HG02642 (cell line): ENCODE data around the gene ZSWIM7.
"Not testable (repeated sequence)": the region's sequence is repeated elsewhere in the genome, so short reads cannot be mapped to it uniquely, and the experiment has no call there.

ENCODE experiments used
- ATAC-seq: cut with Tn5 transposase; IDR thresholded peaks from one replicate; pipeline ENCODE4 v1.9.1; 2021; ENCODE audit warnings: mild to moderate bottlenecking; ENCODE audit not compliant: unreplicated experiment, poor library complexity

Gene ZSWIM7

DNA sequence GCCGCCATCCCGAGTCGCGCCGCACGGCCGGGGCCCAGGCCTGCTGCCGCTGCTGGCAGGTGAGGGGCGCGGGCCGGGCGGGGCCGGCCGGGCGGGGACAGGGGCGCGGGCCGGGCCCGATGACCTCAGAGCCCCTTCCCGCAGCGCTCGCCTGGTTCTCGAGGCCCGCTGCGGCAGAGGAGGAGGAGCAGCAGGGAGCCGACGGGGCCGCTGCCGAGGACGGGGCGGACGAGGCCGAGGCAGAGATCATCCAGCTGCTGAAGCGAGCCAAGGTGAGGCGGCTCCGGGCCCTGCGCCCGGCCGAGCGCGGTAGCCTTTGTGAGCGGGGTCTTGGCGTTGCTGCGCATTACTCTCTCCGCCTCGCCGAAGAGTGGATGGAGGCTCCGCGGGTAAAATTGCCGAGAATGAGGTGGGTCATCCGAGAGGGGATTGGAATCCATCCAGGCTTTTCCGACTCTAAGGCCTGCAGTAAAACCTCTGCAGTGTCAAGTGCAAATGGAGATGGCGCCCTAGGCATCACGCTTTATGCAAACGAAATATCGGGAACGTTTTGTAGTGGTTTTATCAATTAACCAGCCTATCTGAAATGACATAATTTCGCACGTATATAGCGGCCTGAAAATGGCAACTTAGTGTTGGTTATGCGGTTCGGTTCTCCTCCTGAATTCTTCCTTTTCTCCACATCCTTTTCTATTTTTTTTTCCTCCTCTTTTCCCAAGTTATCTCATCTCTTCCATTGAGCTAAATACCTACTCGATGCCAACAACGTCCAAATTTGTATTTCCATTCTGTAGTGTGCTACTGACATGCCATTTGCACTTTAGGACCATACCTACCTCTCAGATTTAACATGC, 697 bp upstream of the ZSWIM7 start:
- ATAC-seq, result peak; percentile 49

DNA sequence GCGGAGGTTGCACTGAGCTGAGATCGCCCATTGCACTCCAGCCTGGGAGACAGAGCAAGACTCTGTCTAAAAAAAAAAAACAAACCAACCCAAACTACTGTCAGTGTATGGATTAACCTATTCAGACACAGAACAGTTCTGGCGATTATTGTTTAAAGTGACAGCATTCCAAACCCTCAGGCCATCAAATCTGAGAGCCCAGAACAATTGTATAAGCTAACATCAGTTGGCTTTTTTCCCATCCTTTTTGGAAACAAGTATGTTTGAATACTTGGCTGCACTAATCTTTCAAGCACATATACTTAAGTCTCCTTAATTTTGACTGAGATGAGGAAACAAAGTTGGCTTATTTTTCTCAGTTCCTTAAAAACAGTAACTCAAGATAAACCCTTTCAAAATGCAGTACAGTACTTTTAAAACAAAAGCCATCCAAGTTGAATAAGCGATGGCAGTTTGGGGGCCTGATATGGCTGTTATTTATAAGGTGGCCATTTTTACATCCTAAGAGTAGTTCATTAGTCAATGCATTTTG, 1.4 kb downstream of the ZSWIM7 start:
- no peak for ATAC-seq

- no peak for ATAC-seq
Observed at GRCh38 chr17:15996322-15996721, 3.2 kb downstream of the ZSWIM7 start.

DNA sequence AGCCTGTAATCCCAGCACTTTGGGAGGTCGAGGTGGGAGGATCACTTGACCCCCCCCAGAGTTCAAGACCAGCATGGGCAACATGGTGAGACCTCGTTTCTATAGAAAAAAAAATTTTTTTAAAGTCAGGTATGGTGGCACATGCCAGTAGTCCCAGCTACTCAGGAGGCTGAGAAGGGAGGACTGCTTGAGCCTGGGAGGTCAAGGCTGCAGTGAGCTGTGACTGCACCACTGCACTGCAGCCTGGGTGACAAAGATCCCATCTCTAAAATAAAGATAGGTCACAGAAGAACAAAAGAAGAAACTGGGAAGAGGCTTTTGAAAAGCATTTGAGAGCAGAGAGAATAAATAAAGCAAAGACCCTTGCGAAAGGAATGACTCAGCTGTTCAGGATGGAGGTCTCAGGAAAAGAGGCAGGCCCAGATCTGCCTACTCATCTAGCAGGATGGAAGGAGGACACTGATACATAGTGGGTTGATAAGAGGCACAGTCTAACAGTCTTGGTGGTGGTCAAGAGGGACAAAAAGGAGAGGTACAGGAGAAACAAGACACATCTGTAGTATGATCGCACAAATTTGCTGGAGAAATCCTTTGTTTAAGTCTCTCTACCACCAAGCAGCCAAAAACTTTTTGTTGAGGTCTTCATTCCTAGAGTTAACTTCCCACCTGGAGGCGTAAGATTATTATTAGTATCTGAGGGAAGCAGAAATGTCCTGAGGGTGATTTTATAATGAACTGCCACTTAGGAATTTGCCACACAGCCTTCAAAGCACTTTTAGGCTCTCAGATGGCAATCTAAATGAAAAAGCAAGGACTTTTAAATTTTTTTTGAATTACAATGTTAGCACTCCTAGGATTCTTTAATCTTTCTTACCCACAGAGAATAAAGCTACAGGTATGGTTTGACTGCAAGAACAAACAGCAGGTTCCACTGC, 17.6 kb downstream of the ZSWIM7 start:
- no peak for ATAC-seq

GRCh38 chr17:15981208-15981607, 18.3 kb downstream of the ZSWIM7 start:
- ATAC-seq, result peak; percentile 62

GRCh38 chr17:15979013-15979412, 20.5 kb downstream of the ZSWIM7 start:
- not testable (repeated sequence) for ATAC-seq

- ATAC-seq, result no peak
Observed at GRCh38 chr17:15978606-15979005, 20.9 kb downstream of the ZSWIM7 start.

DNA sequence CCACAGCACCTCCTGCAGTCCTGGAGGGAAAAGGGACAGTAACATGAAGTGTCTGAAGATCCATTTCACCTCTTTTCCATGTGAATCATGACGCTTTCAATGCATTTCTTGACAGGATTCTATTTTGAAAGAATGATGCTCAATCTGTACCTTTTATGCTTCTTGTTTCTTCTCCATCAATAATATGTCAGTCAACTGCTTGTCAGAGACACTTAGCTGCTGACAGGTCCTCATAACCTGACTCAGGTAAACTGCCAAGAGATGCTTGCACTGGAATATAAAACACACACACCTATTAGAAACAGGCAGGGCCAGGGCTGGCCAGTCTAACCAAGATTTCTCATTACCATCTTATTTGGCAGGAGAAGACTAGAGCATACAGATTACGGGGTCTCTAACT, 21.6 kb downstream of the ZSWIM7 start:
- ATAC-seq, result no peak

DNA sequence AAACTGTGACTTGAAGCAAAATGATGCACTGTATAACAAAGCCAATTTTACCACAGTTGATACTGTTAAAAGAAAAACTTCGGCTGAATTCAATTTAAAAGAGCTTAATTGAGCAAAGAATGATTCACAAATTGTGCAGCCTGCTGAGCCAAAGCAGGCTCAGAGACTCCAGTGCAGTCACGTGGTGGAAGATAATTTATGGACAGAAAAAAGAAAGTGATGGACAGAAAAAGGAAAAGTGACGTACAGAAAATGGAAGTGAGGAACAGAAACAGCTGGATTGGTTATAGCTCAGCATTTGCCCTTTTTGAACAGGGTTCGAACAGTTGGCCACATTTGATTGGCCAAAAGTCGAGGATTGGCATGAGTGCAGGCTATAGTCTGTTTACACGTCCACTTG, 25.7 kb downstream of the ZSWIM7 start:
- no peak for ATAC-seq

DNA sequence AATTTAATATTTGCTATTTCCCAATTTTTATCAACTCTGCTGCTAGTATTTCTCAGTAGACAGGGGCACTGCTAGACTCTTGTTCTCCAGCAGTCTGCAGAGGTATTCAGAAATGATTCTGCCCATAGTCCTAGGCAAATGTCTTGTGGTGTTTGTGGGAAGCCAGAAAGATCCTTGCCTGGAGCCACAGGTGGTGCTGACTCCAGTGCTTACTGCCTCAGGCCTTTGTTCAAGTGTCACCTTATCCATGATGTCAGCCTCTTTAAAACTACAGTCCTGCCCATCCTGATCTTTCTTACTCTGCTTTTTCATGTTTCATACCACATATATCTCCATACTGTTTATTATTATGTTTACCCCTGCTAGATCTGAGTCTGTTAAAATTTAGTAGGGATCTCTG, 26.5 kb downstream of the ZSWIM7 start:
- ATAC-seq, result no peak

DNA sequence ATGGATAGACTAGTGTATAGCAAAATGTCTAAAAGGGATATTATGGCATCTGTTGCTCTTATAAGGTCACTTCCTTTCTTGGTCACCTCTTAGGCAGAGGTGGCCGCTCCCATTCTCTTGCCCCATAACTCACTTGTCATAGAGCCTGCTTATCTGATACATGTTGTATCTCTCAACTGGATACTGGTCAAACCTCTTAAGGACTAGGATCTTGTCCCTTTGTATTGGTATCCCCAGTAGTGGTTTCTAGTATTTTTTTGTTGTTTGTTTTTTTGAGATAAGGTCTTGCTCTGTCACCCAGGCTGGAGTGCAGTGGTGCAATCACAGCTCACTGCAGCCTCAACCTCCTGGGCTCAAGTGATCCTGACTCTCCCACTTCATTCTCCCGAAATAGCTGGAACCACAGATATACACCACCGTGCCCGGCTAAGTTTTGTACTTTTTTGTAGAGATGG, 27.0 kb downstream of the ZSWIM7 start:
- no peak for ATAC-seq

DNA sequence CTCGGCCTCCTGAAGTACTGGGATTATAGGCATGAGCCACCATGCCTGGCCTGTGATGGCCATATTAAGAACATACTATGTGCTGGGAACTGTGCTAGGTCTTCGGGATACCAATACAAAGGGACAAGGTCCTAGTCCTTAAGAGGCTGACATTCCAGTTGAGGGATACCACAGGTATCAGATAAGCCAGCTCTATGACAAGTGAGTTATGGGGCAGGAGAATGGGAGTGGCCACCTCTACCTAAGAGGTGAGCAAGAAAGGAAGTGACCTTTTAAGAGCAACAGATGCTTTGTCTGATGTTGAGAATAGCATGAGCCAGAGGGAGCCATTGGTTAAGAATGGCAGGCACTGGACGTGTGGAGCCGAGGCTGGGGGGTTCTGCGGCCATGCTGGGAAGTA, 27.6 kb downstream of the ZSWIM7 start:
- ATAC-seq, result no peak

DNA sequence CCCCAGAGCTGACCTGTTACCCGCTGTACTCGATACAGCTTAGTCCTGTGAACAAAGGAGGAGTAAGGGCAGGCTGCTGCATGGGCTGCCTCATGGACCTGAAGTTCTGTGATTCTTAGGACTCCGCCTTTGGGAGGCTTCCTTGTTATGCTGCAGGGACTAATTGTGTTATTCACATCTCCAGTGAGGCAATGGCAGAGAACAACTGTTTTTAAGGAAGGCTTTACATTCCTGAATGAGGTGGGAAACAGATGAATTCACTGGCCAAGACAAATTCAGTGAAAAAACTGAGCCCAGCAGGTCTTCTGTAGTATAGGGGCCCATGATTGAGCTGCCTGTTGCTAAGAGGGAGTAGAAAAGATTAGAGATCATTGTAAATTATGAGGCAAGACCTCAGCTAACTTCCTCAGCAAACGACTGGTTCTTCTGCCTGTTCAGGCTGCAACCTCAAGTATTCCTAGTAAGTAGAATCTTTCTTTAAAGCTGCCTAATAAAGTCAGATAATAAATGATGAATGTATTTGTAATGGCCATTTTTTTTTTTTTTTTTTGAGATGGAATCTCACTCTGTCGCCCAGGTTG, 28.3 kb downstream of the ZSWIM7 start:
- ATAC-seq, result no peak

GRCh38 chr17:15970500-15970899, 29.0 kb downstream of the ZSWIM7 start:
- ATAC-seq, result no peak

DNA sequence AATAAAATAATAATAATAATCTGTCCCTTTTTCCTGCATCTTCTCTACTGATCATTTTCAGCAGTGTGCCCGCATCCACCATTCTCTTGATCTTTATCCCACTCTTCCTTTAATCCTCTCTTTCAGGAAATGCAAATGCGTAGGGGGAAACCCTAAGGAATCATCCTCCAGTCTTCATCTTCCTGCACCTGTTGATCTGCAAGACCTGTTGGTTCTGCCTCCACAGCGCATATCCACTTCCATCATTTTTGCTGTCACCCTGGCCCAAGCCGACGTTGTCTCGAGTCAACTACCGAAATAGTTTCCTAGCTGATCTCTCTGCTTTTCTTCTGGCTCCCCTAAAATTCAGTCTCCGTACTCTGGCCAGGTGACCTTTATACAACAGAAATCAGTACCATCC, 30.0 kb downstream of the ZSWIM7 start:
- ATAC-seq, result no peak

DNA sequence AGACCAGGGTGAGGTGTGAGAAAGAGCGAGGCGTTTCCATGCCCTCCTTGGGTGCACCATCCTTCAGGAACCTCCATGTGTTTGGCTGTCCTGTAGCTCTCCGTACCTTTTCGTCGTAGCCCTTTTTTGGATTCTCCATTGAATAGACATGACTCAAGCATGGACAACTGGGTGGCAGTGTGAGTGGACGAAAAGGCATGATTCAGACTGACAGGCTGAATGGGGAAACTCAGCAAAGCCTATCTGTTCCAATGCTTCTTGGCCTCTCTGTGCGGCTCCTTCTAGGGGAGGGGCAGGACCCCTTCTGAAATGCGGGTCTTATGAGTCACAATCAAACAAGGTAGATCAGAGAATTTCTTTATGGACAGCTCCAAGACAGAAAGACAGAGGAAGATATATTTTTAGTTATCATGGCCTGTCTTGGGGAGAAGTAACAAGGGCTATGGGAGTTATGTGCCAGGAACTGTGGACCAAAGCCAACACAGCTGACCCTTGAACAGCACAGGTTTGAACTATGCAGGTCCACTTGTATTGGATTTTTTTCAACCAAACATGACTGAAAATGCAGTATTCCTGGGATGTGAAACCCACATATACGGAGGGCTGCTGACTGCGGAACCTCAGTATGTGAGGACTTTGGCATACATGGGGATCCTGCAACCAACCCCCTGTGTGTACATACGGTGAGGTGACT, 31.7 kb downstream of the ZSWIM7 start:
- ATAC-seq, result no peak

GRCh38 chr17:15966879-15967248, 32.6 kb downstream of the ZSWIM7 start:
- ATAC-seq, result no peak

DNA sequence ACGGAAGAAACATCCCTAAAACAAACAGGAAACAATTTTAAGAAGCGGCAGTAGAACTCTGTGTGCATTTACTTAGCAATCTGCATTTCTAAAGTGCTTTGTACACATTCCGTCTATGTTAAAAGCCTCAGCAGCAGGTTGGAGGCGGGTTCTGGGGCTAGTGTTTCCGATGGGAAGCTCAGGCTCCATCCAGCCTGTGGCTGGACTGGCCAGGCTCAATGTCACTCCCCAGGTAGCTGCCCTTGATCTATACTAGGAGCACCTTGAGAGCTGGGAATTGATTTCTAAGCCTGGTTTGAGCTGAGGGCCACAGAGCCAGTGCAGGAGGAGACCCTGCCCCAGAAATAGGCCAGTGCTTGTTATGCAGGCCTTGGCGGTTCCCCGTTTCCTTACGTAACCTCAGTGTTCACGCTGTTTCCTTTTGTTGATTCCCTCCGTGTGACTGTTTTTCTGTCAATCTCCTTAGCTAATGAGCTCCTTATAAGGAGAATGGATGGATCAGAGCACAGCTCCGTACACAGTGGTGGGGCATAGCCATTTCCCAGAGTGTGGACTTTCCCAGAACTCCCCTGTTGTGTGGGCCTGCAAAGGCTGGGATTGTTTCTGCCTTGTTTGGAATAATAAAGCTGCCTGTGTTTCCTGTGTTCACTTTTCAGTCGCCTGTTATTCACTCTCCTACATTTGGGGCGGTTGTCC, 33.2 kb downstream of the ZSWIM7 start:
- no peak for ATAC-seq

GRCh38 chr17:15965528-15965927, 34.0 kb downstream of the ZSWIM7 start:
- no peak for ATAC-seq
